ENCODE results near the gene PIRT. TPM values are rescaled to one million over a fixed set of nuclear protein-coding genes. Genes with fewer than 3 reads are reported as not detected.

Gene PIRT
- total and polyA plus RNA-seq, 2 donors (not counting 1 experiment from before 2014, with no cell fraction given) = not detected

GRCh38 chr17:10789694-10790271 lies 48.1 kb downstream of the PIRT start:
- no peaks in the 10 kb centered on the region for H3K36me3 ChIP-seq (ENCODE audit: control insufficient read depth, insufficient read depth, low read length)
- no peaks in the 10 kb centered on the region for H3K79me2 ChIP-seq (ENCODE audit: control insufficient read depth, insufficient read depth, low read length)
- no peak overlapping the region for H3K4me2 ChIP-seq (ENCODE audit: extremely low read depth, insufficient read depth, low read length)
- no peak overlapping the region for H3K27ac ChIP-seq (ENCODE audit: insufficient read depth, low read length)
- TF ChIP-seq, protein P1, sequence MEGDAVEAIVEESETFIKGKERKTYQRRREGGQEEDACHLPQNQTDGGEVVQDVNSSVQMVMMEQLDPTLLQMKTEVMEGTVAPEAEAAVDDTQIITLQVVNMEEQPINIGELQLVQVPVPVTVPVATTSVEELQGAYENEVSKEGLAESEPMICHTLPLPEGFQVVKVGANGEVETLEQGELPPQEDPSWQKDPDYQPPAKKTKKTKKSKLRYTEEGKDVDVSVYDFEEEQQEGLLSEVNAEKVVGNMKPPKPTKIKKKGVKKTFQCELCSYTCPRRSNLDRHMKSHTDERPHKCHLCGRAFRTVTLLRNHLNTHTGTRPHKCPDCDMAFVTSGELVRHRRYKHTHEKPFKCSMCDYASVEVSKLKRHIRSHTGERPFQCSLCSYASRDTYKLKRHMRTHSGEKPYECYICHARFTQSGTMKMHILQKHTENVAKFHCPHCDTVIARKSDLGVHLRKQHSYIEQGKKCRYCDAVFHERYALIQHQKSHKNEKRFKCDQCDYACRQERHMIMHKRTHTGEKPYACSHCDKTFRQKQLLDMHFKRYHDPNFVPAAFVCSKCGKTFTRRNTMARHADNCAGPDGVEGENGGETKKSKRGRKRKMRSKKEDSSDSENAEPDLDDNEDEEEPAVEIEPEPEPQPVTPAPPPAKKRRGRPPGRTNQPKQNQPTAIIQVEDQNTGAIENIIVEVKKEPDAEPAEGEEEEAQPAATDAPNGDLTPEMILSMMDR (conservative IDR thresholded peaks at IDR 0.05 in 1 of 2, IDR thresholded peaks at IDR 0.05 in 1 of 2; ENCODE audit: low read depth in 1 of 2, low read length in 2 of 2) = no peak
- TF ChIP-seq EZH2 (IDR thresholded peaks at IDR 0.05; ENCODE audit: low read length, missing control alignments) = no peak
- no peak overlapping the region for H3K4me3 ChIP-seq (replicated peaks in 1 of 4; ENCODE audit: control extremely low read depth in 1 of 4, insufficient read depth in 1 of 4, low read depth in 3 of 4, low read length in 4 of 4)
- no peak overlapping the region for H2AFZ ChIP-seq (ENCODE audit: low read length)
- H3K9me3 ChIP-seq (ENCODE audit: control insufficient read depth, insufficient read depth, low read depth, low read length) = no peaks in the 10 kb centered on the region
- no peaks in the 10 kb centered on the region for H3K4me1 ChIP-seq (ENCODE audit: control insufficient read depth, extremely low read depth, insufficient read depth, low read length)
- H3K9ac ChIP-seq (ENCODE audit: insufficient read depth, low read length) = no peak overlapping the region
- DNase-seq (ENCODE audit: low read depth in 2 of 2) = no peak
- H4K20me1 ChIP-seq (ENCODE audit: control insufficient read depth, extremely low read depth, insufficient read depth, low read length) = no peaks in the 10 kb centered on the region
- H3K27me3 ChIP-seq (ENCODE audit: control insufficient read depth, insufficient read depth, low read length) = no peaks in the 10 kb centered on the region

GRCh38 chr17:10787306-10788045 lies 50.4 kb downstream of the PIRT start:
- H3K9me3 ChIP-seq (ENCODE audit: control insufficient read depth, insufficient read depth, low read depth, low read length) = no peaks in the 10 kb centered on the region
- TF ChIP-seq, protein P1 (conservative IDR thresholded peaks at IDR 0.05 in 1 of 2, IDR thresholded peaks at IDR 0.05 in 1 of 2; ENCODE audit: low read depth in 1 of 2, low read length in 2 of 2) = no peak
- TF ChIP-seq EZH2 (IDR thresholded peaks at IDR 0.05; ENCODE audit: low read length, missing control alignments) = no peak
- H3K4me2 ChIP-seq (ENCODE audit: extremely low read depth, insufficient read depth, low read length) = no peak overlapping the region
- no peak for DNase-seq (ENCODE audit: low read depth in 2 of 2)
- no peak overlapping the region for H3K9ac ChIP-seq (ENCODE audit: insufficient read depth, low read length)
- no peaks in the 10 kb centered on the region for H3K79me2 ChIP-seq (ENCODE audit: control insufficient read depth, insufficient read depth, low read length)
- H3K27ac ChIP-seq (ENCODE audit: insufficient read depth, low read length) = no peak overlapping the region
- no peaks in the 10 kb centered on the region for H3K4me1 ChIP-seq (ENCODE audit: control insufficient read depth, extremely low read depth, insufficient read depth, low read length)
- no peaks in the 10 kb centered on the region for H3K36me3 ChIP-seq (ENCODE audit: control insufficient read depth, insufficient read depth, low read length)
- no peak overlapping the region for H3K4me3 ChIP-seq (replicated peaks in 1 of 4; ENCODE audit: control extremely low read depth in 1 of 4, insufficient read depth in 1 of 4, low read depth in 3 of 4, low read length in 4 of 4)
- H3K27me3 ChIP-seq (ENCODE audit: control insufficient read depth, insufficient read depth, low read length) = no peaks in the 10 kb centered on the region
- no peaks in the 10 kb centered on the region for H4K20me1 ChIP-seq (ENCODE audit: control insufficient read depth, extremely low read depth, insufficient read depth, low read length)
- no peak overlapping the region for H2AFZ ChIP-seq (ENCODE audit: low read length)

- H3K36me3 ChIP-seq (ENCODE audit: control insufficient read depth, insufficient read depth, low read length) = no peaks in the 10 kb centered on the region
- no peaks in the 10 kb centered on the region for H3K9me3 ChIP-seq (ENCODE audit: control insufficient read depth, insufficient read depth, low read depth, low read length)
- H3K27me3 ChIP-seq (ENCODE audit: control insufficient read depth, insufficient read depth, low read length) = no peaks in the 10 kb centered on the region
- H3K4me1 ChIP-seq (ENCODE audit: control insufficient read depth, extremely low read depth, insufficient read depth, low read length) = no peaks in the 10 kb centered on the region
- no peak overlapping the region for H3K4me3 ChIP-seq (replicated peaks in 1 of 4; ENCODE audit: control extremely low read depth in 1 of 4, insufficient read depth in 1 of 4, low read depth in 3 of 4, low read length in 4 of 4)
- H2AFZ ChIP-seq (ENCODE audit: low read length) = no peak overlapping the region
- H3K4me2 ChIP-seq (ENCODE audit: extremely low read depth, insufficient read depth, low read length) = no peak overlapping the region
- no peak overlapping the region for H3K9ac ChIP-seq (ENCODE audit: insufficient read depth, low read length)
- H3K79me2 ChIP-seq (ENCODE audit: control insufficient read depth, insufficient read depth, low read length) = no peaks in the 10 kb centered on the region
- H4K20me1 ChIP-seq (ENCODE audit: control insufficient read depth, extremely low read depth, insufficient read depth, low read length) = no peaks in the 10 kb centered on the region
- DNase-seq (ENCODE audit: low read depth in 2 of 2) = no peak
- H3K27ac ChIP-seq (ENCODE audit: insufficient read depth, low read length) = no peak overlapping the region
- no peak for TF ChIP-seq EZH2 (IDR thresholded peaks at IDR 0.05; ENCODE audit: low read length, missing control alignments)
- TF ChIP-seq, protein P1 (conservative IDR thresholded peaks at IDR 0.05 in 1 of 2, IDR thresholded peaks at IDR 0.05 in 1 of 2; ENCODE audit: low read depth in 1 of 2, low read length in 2 of 2) = no peak
Measured at GRCh38 chr17:10785295-10785694, 52.6 kb downstream of the PIRT start.

Data from fibroblast of lung (primary cell).